GM18499 (cell line): ENCODE data around the gene LAMC3.

Source experiments
- ATAC-seq: cut with Tn5 transposase; IDR thresholded peaks from one replicate; pipeline ENCODE4 v1.9.1; 2021; ENCODE audit warnings: moderate number of reproducible peaks; ENCODE audit not compliant: insufficient read depth, unreplicated experiment

Gene LAMC3

GRCh38 chr9:131060900-131061630 is 52.1 kb downstream of the LAMC3 start:
- no peak for ATAC-seq

GRCh38 chr9:131062969-131063368 is 54.0 kb downstream of the LAMC3 start:
- no peak for ATAC-seq

- ATAC-seq = no peak
Observed at GRCh38 chr9:131065599-131065998, 56.6 kb downstream of the LAMC3 start.

GRCh38 chr9:131067625-131068024 is 58.7 kb downstream of the LAMC3 start:
- ATAC-seq = no peak

GRCh38 chr9:131068076-131068816 is 59.3 kb downstream of the LAMC3 start:
- no peak for ATAC-seq

- no peak for ATAC-seq
Observed at GRCh38 chr9:131069699-131070098, 60.7 kb downstream of the LAMC3 start.

GRCh38 chr9:131072107-131072870 is 63.3 kb downstream of the LAMC3 start:
- no peak for ATAC-seq

GRCh38 chr9:131072871-131073237 is 63.9 kb downstream of the LAMC3 start:
- no peak for ATAC-seq

GRCh38 chr9:131076347-131077195 is 67.6 kb downstream of the LAMC3 start:
- ATAC-seq = no peak

GRCh38 chr9:131078427-131079366 is 69.7 kb downstream of the LAMC3 start:
- ATAC-seq = no peak

GRCh38 chr9:131080589-131080988 is 71.6 kb downstream of the LAMC3 start:
- no peak for ATAC-seq

GRCh38 chr9:131081868-131082267 is 72.9 kb downstream of the LAMC3 start:
- no peak for ATAC-seq

GRCh38 chr9:131082774-131083512 is 74.0 kb downstream of the LAMC3 start:
- ATAC-seq = no peak

GRCh38 chr9:131084661-131085369 is 75.8 kb downstream of the LAMC3 start:
- ATAC-seq = no peak

GRCh38 chr9:131085370-131086122 is 76.6 kb downstream of the LAMC3 start:
- no peak for ATAC-seq

GRCh38 chr9:131087354-131087893 is 78.5 kb downstream of the LAMC3 start:
- no peak for ATAC-seq
